Germinal center (tissue), 1 donor: Measurements from ENCODE around the gene PHACTR2.
"Not testable (repeated sequence)": the region's sequence is repeated elsewhere in the genome, so short reads cannot be mapped to it uniquely, and the experiment has no call there.

ENCODE experiments used
- DNase-seq: peaks from one replicate; pipeline ENCODE4 v3.0.0; 2012; ENCODE audit warnings: mixed read lengths, low spot score

Gene PHACTR2

DNA sequence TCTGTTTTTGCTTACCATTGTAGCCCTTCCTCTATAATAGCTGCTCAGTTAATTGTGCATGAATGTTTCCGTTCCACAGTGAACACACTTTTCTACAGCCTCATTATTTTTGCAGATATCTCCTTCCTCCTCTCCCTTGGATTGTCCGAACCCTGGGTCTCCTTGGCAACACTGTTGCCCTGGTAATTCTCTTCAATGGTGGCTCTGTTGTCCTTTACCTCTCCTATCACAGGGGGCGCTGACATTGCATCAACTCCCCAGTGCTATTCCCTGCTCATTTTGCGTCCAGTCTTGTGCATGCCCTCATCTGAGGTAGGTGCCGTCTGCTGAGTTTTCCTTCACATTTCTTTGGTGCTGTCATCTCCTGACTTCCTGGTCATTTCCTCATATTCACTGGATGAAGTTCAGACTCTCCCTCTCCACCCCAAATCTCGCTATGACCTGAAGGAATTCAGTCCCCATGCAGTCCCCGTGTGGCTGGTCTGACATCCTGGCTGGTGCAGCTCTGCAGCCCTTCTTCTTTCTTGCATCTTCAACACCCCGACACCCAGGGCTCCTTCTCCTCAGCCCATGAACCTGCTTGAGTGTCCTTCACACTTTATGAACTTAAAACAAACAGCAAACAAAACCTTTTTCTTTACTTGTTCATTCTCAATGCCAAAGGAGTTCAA, 21.1 kb downstream of the PHACTR2 start:
- no peak for DNase-seq

DNA sequence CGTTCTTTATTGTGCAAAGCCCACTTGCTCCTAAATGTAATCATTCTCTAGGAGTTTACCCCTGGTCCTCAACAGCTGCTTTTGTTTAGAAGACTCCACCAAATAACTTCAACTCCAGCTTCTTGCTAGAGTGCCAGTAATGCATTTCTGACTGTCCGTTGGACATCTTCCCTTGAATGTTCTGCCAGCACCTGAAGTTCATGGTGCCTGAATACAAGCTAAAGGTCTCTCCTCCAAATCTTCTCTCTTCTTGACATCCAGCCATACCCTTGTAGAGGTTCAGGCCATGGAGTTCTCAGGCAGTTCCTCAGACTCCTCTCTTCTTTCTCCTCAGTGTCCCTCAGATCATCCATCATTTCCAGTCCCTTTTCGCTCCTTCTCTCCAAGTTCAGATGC, 21.7 kb downstream of the PHACTR2 start:
- DNase-seq = no peak

DNA sequence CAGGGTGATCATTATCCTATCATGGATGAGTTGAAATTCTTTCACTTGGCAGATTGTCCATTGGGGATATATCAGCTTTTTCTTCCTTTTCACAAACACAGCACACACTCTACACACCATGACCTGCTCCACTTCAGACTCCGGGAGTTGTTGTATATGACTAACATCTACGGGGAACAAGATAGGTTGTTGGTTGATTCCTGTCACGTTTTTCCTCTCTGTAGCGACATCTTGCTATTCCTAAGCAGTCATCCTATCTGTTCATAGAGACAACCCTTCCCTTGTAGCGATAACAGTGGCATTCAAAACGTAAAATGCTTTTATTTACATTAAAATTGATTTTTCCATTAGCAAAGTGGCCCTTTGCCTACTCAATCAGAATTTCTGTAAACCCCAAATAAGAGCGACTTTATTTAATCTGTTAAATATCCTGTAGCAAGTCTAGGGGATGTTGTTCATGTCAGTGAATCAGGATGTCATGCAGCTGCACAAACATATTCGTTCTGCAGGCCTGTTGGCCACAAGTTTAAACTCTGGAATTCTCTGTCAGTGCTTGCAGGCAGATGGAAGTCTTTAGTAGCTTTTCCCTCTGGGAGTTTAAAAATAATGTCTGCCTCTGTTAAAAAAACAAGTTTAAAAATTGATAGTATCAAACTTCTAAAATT, 23.1 kb downstream of the PHACTR2 start:
- no peak for DNase-seq

DNA sequence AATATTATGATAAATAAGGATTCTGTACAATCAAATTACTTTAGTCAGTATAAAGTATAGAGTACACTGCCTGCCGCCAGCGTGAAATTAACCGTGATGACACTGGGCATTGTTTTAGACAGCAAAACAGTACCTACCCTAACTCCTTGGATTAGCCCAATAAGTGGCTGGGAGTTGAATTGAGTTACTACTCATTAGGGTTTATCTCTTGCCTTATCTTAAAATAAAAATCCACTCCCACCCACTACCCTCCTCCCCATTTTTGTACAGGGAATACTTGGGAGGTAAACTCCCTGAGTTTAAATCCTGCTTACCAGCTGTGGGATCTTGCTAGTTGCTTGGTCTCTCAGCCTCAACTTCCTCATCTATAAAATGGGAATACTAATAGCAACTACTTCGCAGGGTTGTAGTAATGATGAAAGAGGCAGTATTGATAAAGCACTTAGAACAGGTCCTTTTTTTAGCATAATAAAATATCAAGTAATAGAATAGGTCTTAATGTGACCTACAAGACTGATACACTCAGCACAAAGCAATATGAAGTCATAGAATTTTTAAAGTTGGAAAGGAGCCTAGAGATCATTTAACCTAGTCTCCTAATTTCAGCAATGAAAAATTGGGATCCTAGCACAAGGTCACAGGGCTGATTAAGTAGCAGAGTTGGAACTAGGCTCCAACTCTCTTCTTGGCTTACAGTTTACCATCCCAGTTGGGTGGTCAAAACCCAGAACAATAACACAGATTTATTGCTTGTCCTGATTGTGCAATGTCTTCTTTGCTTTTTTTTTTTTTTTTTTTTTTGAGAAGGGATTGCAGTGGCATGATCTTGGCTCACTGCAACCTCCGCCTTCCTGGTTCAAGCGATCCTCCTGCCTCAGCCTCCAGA, 23.8 kb downstream of the PHACTR2 start:
- no peak for DNase-seq

DNA sequence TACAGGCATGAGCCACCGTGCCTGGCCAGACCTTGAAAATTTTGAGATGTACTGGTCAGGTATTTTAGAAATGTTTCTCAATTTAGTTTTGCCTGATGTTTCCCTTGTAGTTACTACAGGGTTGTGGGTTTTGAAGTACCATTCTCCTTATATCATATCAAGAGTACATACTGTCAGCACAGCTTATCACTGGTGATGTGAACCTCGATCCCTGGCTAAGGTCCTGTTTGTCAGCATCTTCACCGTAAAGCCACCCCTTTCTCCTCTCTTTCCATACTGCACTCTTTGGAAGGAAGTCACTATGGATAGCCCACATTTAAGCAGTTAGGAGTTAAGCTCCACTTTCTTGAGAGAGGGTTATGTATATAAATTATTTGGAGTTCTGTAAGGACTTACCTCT, 27.8 kb downstream of the PHACTR2 start:
- no peak for DNase-seq

DNA sequence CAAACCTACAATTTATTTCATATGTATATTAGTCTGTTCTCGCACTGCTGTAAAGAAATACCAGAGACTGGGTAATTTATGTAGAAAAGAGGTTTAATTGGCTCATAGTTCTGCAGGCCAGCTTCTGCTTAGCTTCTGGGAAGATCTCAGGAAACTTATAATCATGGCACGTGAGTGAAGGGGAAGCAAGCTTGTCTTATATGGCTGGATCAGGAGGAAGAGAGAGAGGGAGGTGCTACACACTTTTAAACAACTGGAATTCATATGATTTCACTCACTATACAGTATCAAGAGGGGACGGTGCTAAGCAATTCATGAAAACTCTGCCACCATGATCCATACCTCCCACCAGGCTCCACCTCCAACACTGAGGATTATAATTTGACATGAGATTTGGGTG, 29.9 kb downstream of the PHACTR2 start:
- DNase-seq = no peak

DNA sequence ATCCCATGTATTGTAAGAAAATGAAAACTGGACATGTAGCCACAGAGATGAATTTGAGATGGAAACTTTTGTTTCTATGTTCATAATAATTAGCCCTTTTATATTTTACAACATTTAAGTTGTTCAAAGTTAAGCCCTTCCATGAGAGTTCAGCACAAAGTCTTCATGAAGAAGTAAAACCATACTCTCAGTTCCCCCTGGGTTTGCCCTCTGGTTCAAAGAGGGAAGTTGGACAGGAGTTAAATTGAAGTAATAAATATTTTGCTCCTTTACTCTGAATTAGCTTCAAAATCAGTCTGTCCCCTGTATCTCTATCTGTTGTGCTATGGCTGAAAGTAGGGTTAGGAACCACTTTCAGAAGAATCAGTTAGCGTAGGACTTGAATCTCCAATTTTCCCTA, 31.1 kb downstream of the PHACTR2 start:
- DNase-seq = no peak

DNA sequence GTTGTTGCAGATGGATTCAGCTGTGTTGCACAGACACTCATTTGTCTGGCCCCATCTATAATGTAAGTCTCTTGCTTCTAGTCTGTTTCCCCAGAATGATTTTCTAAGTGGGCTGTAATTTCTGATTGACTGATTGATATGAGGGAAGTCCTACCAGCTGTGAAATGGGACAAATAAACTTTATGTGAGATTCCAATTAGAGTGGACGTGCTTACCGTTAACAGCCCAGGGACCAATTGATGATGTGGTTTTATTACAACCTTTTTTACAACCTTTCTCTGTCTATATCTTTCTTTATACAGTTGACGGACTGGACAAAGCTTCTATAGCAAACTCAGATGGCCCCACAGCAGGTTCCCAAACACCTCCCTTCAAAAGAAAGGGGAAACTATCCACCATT, 33.9 kb downstream of the PHACTR2 start:
- DNase-seq = no peak

DNA sequence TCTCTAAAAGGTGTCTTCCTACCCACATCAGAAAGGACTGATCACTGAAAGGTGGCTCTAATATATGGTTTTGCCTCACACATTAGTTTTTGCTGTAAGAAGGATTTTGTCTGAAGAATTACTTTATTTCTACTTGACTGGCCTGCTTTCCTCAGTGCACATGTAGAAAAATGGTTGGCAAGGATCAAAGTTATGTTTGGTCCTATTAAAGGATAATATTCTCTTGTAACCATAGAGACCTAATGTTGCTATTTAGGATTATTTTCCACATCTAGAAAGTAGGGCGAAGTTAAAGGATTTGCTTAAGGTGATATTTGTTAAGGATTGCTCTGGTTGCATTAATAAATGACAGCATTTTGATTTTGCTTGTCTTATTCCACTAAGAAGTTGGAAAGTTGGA, 40.7 kb downstream of the PHACTR2 start:
- DNase-seq = no peak

DNA sequence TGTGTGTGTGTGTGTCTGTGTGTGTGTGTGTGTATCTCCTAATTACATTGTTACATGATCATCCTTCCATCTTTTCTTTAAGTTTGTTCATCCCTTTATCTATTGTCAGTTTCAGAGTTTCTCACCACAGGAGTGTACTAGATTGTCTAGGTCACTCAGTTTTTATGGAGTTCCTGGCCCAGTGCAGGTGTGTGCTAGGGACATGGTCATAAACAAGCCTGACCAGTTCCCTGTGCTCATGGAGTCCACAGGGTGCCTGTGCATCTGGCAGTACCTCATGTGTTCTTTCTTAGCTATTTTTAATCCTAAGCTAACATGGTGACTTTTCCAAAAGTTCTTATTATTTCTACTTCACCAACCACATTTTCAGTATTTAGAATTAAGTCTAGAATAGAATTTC, 43.9 kb downstream of the PHACTR2 start:
- DNase-seq = no peak

DNA sequence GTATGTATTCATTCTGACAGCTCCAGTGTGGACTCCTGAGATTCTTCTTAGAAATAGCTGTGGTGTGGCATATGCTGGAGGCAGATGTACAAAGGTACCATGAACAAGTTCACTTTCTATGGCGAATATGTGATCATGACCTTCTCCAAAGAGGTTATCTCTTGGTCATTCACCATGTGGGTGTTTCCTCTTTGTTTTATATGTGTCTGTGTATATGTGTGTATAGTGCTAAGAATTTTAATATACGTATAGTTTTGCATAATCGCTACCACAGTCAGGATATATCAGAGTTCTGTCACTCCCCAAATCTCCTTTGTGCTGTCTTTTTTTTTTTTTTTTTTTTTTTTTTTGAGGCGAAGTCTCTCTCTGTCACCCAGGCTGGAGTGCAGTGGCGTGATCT, 47.1 kb downstream of the PHACTR2 start:
- no peak for DNase-seq

DNA sequence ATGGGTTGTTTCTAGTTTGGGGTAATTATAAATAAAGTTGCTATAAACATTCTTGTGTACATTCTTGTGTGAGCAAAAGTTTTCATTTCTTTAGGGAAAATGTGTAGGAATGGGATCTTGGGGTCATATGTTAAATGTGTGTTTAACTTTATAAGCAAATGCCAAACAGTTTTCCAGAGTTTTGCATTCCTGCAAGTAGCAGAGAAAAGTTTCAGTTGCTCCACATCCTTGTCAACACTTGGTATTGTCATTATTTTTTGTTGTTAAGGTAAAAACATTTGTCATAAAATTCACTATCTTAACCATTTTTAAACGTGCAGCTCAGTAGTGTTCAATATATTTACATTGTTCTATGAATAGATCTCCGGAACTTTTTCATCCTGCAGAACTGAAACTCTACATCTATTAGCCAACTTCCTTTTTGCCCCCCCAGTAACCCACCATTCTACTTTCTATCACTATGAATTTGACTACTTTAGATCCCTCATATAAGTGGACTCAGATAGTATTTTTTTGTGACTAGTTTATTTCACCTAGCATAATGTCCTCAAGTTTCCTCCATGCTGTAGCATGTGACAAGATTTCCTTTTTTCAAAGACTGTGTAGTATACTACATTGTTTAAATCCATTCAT, 48.4 kb downstream of the PHACTR2 start:
- DNase-seq = no peak

DNA sequence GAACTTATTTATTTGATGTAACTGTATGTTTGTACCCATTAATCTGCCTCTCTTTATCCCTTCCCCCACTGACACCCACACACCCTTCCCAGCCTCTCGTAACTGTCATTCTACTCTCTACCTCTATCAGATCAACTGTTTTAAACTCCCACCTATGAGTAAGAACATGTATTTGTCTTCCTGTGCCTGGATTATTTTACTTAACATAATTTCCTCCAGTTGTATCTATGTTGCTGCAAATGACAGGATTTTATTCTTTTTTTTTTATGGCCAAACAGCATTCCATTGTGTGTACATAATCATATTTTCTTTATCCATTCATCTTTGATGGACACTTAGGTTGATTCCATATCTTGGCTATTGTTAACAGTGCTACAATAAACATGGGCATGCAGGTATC, 49.3 kb downstream of the PHACTR2 start:
- DNase-seq = no peak

DNA sequence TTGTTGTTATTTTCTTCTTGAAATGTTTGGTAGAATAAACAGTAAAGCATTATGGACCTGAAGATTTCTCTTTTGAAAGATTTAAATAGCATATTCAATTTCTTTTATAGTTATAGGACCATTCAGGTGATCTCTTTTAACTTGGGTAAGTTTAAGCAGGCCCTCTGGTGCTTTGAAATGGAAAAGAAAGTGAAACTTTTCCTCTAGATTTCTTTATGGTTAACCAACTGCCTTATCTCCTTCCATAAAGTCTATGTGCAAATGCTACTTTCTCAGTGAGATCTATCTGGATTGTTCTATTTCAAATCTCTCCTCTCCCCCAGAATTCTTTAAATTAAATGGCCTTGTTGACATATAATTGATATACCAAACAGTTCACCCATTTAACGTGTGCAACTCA, 54.0 kb downstream of the PHACTR2 start:
- no peak for DNase-seq

DNA sequence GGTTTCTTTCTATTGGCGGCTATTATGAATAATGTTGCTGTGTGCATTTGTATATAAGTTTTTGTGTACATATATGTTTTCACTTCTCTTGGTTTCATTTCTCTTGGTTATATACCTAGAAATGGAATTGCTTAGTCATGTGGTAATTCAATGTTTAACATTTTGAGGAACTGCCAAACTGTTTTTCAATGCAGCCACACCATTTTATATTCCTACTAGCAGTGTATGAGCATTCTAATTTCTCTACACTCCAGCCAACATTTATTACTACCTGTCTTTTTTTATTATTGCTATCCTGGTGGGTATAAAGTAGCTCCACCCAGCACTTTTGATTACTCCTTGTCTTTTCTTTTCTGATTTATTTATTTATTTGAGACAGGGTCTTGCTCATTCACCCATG, 54.8 kb downstream of the PHACTR2 start:
- no peak for DNase-seq

DNA sequence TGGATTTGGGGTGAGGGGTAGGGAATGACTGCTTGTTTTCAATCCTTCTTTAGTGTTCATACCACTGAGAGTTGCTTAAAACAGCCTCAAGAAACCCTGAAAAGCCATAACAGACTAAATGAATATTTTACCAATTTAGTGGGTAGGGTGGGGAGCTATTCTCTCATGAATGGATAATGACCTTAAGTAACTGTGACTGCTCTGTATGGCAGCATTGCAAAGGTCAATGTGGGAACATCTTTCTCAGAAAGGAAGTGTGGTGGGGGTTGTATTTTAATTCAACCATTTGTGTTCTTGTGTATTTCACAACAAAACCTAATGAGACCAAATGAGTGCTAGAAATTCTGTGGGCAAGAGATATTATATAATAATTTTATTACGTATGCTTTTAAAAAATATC, 55.7 kb downstream of the PHACTR2 start:
- no peak for DNase-seq

DNA sequence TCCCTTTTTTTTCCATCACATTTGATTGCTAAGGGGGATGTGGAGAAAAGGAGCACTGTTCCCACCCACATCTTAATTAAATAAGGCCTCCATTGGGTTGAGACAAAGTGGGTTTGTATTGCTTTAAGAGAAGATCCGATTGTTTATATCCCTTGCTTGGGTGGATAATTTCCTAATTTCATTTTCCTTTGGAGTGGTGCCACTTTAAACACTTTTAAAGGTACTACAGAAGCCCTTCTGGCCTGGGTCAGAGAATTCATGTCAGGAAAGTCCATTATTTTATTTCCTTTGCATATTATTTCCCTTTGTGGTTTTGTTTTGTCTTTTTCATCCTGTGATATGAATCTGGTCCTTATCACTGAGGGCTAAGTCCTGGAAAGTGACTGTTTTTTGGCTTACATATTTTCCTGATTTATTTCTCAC, 56.9 kb downstream of the PHACTR2 start:
- DNase-seq = no peak

DNA sequence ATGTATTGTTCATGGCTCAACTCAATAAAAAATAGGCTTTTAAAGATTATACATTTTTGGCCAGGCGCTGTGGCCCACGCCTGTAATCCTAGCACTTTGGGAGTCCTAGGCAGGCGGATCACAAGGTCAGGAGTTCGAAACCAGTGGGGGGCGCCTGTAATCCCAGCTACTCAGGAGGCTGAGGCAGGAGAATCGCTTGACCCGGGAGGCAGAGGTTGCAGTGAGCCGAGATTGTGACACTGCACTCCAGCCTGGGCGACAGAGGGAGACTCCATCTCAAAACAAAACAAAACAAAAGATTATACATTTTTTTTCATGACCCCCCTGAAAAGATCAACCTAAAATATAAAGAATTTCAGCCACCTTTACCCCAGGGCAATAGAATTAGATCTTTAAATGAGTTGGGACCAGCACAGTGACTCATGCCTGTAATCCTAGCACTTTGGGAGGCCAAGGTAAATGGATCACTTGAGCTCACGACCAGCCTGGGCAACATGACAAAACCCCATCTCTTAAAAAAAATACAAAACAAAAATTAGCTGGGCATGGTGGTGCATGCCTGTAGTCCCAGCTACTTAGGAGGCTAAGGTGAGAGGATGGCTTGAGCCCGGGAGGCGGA, 60.4 kb downstream of the PHACTR2 start:
- not testable (repeated sequence) for DNase-seq

DNA sequence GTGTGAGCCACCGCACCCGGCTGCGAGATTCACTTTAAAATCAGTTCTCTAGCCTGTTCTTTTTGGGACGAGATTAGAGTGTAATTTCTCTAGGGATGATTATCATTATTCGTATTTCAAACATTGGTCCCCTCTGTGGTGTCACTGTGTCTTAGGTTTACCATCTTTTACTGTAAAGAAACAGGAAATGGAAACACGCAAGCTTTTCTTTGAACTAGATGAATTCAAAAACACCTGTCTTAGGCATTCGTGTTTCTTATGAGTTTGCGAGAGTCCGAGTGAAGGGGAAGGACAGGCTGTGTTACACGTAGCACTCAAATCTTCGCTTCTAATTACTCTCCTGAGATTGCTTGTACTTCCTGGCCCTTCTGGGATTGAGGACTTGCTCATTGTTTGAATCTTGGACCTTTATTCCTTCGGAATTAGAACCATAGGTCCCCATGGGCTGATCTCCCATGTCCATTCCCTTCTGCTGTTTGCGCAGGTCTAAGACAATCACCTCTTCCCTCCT, 61.6 kb downstream of the PHACTR2 start:
- no peak for DNase-seq

DNA sequence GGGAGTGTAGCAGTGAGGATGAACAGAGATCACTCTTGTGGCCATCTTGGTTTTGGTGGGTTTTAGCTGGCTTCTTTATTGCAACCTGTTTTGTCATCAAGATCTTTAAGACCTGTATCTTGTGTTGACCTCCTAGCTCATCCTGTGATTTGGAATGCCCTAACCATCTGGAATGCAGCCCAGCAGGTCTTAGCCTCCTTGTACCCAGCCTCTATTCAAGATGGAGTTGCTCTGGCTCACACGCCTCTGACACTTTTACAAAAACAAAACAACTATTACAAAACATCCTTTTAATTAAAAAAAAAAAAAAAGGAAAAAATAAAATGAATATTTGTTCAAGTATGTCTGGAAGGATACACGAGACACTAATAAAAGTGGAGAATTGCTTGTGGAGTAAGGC, 62.4 kb downstream of the PHACTR2 start:
- DNase-seq = no peak

DNA sequence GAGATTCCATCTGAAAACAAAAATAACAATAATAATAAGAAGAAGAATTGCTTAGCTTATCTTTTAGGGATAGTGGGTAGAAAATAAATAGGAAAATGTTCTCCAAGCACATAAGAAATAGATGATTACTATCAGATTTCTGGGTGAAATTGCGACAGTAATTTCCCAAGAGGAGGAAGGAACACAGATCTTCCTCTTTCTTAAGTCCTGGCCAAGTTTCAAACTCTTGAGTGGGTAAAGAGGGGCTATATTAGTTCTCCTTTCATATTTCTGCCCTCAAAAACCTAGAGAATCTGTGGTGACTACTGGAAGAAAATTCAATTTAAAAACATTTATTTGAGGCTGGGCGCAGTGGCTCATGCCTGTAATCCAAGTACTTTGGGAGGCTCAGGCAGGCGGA, 63.7 kb downstream of the PHACTR2 start:
- DNase-seq = no peak
